ENCODE results near the gene SNRNP200. TPM values are rescaled to one million over a fixed set of nuclear protein-coding genes. Genes with fewer than 3 reads are reported as not detected.

SNRNP200 gene
- total RNA-seq, 3 donors from 2014 or later (not counting 1 experiment from before 2014, with no cell fraction given), result 207 to 236 (median 228) TPM

DNA sequence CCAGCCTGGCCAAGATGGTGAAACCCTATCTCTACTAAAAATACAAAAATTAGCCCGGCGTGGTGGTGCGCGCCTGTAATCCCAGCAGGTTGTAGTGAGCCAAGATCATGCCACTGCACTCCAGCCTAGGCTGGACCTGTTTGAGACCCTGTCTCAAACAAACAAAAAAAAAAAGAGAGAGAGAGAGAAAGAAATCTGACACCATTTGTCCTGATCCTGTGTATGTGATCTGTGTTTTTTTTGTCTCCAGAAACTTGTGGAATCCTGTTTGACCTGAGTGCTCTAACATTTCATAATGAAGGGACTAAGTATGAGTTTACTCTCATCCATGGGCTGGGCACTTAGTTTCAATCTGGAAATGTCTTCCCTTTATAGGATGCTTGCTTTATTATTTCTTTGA, 13.4 kb upstream of the SNRNP200 start:
- peaks cover 60 to 70% of the 10 kb centered on the region in 2 donors for H3K4me1 Mint-ChIP-seq
- intact Hi-C loops (cut with micrococcal nuclease), result no loop called here
- H3K9me3 Mint-ChIP-seq, result no peaks in the 10 kb centered on the region
- ATAC-seq (no peak), DNase-seq (no peak)
- 96% methylated on average over 4 of the region's 4 CpGs for WGBS (ENCODE audit: insufficient coverage)
- peak overlapping the region; percentile 68 for H3K4me3 Mint-ChIP-seq
- H3K36me3 Mint-ChIP-seq, result no peaks in the 10 kb centered on the region
- TF ChIP-seq, protein P1, sequence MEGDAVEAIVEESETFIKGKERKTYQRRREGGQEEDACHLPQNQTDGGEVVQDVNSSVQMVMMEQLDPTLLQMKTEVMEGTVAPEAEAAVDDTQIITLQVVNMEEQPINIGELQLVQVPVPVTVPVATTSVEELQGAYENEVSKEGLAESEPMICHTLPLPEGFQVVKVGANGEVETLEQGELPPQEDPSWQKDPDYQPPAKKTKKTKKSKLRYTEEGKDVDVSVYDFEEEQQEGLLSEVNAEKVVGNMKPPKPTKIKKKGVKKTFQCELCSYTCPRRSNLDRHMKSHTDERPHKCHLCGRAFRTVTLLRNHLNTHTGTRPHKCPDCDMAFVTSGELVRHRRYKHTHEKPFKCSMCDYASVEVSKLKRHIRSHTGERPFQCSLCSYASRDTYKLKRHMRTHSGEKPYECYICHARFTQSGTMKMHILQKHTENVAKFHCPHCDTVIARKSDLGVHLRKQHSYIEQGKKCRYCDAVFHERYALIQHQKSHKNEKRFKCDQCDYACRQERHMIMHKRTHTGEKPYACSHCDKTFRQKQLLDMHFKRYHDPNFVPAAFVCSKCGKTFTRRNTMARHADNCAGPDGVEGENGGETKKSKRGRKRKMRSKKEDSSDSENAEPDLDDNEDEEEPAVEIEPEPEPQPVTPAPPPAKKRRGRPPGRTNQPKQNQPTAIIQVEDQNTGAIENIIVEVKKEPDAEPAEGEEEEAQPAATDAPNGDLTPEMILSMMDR (IDR thresholded peaks at IDR 0.05), result no peak
- H3K27me3 Mint-ChIP-seq (ENCODE audit: low read depth in 2 of 2), result no peaks in the 10 kb centered on the region
- Histone ChIP-seq H3K9me3 (ENCODE audit: control insufficient read depth, insufficient read depth, low read length) (no peaks in the 10 kb centered on the region), H3K4me3 (ENCODE audit: low read length) (no peak overlapping the region), H3K27ac (ENCODE audit: low read length) (peak overlapping the region; percentile 25), H3K27me3 (ENCODE audit: control insufficient read depth, insufficient read depth, low read length) (no peaks in the 10 kb centered on the region), H3K36me3 (ENCODE audit: control insufficient read depth, insufficient read depth, low read length) (no peaks in the 10 kb centered on the region), H3K4me1 (ENCODE audit: control insufficient read depth, insufficient read depth, low read length) (peaks cover 56% of the 10 kb centered on the region)
- H3K27ac Mint-ChIP-seq, result peak overlapping the region; percentile 75 to 89

DNA sequence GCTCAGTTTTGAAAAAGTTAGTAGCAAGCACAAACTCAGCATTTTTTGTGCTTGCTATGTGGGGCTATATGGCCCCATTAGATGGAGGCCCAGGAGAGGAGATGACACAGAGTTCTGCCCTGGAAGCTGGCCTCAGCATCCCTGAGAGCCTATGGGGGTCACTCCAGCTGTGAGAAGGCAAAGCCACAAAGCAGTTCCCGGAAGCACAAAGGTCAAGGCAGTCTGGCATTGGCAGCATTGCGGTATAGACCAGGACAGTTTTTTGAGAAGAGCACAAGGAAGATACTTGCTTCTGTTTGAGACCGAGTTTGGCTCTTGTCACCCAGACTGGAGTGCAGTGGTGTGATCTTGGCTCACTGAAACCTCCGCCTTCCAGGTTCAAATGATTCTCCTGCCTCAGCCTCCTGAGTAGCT, 12.2 kb upstream of the SNRNP200 start:
- Histone ChIP-seq H3K27ac (ENCODE audit: low read length) (no peak overlapping the region), H3K9me3 (ENCODE audit: control insufficient read depth, insufficient read depth, low read length) (no peaks in the 10 kb centered on the region), H3K4me3 (ENCODE audit: low read length) (no peak overlapping the region), H3K27me3 (ENCODE audit: control insufficient read depth, insufficient read depth, low read length) (no peaks in the 10 kb centered on the region), H3K36me3 (ENCODE audit: control insufficient read depth, insufficient read depth, low read length) (no peaks in the 10 kb centered on the region), H3K4me1 (ENCODE audit: control insufficient read depth, insufficient read depth, low read length) (peaks cover 59% of the 10 kb centered on the region)
- peak overlapping the region; percentile 47 for H3K4me3 Mint-ChIP-seq
- ATAC-seq (no peak), DNase-seq (no peak)
- H3K27me3 Mint-ChIP-seq (ENCODE audit: low read depth in 2 of 2), result no peaks in the 10 kb centered on the region
- H3K9me3 Mint-ChIP-seq, result no peaks in the 10 kb centered on the region
- TF ChIP-seq, protein P1 (IDR thresholded peaks at IDR 0.05), result no peak
- H3K36me3 Mint-ChIP-seq, result no peaks in the 10 kb centered on the region
- peak overlapping the region; percentile 88 to 94 for H3K27ac Mint-ChIP-seq
- WGBS (ENCODE audit: insufficient coverage), result 92% methylated on average over 4 of the region's 4 CpGs
- peaks cover 53 to 62% of the 10 kb centered on the region in 2 donors for H3K4me1 Mint-ChIP-seq
- intact Hi-C loops (cut with micrococcal nuclease), result no loop called here

DNA sequence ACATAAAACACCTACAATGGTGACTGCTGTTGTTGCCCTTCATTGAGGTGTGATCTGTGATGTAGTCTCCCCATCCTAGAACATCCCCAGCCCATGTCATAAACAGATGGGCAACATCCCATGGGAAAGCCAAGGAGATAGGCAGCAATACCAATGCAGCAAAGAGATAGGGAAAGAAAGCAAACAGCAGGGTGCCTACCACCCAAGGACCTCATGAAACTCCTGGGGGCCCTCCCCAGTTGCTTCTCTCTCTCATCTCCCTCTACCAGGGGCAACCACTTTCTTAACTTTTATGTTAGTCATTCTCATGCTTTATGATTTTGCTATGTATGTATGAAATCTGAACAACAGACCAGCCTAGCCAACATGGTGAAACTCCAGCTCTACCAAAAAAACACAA, 11.7 kb upstream of the SNRNP200 start:
- Mint-ChIP-seq H3K27ac (peak overlapping the region; percentile 88 to 94), H3K36me3 (no peaks in the 10 kb centered on the region), H3K9me3 (no peaks in the 10 kb centered on the region), H3K4me1 (peaks cover 51 to 61% of the 10 kb centered on the region in 2 donors), H3K4me3 (peak overlapping the region; percentile 76), H3K27me3 (ENCODE audit: low read depth in 2 of 2) (no peaks in the 10 kb centered on the region)
- TF ChIP-seq, protein P1 (IDR thresholded peaks at IDR 0.05), result no peak
- intact Hi-C loops (cut with micrococcal nuclease), result no loop called here
- Histone ChIP-seq H3K27ac (ENCODE audit: low read length) (no peak overlapping the region), H3K9me3 (ENCODE audit: control insufficient read depth, insufficient read depth, low read length) (no peaks in the 10 kb centered on the region), H3K4me1 (ENCODE audit: control insufficient read depth, insufficient read depth, low read length) (peaks cover 53% of the 10 kb centered on the region), H3K36me3 (ENCODE audit: control insufficient read depth, insufficient read depth, low read length) (no peaks in the 10 kb centered on the region), H3K4me3 (ENCODE audit: low read length) (no peak overlapping the region), H3K27me3 (ENCODE audit: control insufficient read depth, insufficient read depth, low read length) (no peaks in the 10 kb centered on the region)
- ATAC-seq (no peak), DNase-seq (no peak)

DNA sequence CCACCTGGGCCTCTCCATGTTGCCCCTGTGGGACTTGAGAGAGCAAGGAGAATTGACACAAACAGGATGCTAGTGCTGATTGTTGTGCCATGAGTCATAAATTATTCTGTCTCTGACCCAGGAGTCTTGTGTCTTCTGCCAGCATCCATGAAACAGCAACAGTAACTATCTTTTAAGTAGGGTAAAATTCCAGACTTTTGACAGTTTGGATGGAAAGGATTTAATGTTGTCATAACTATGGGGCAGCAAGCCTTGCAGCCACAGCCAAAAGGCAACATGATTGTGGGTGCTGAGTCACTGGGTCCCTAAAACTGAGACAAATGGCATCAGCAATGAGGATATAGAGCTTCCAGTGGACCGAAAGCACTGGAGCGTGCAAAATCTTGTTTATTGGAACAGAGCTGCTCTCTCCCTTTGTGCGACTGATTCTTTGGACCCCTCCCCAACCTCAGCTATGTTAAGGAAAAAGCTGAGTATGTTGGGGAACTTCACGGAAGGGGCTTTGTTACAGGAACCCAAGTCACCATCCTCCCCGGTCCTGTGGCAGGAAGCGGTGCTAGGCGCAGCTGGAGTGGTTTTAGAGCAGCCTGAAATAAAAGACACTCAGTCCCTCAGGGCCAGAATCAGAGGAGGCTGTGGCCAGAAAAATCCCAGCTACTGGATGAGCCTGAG, 10.2 kb upstream of the SNRNP200 start:
- no peak overlapping the region for H3K4me3 ChIP-seq (ENCODE audit: low read length)

More for the DNA sequence above, 10.2 kb upstream of the SNRNP200 start:
- Histone ChIP-seq H3K27ac (ENCODE audit: low read length) (peak overlapping the region; percentile 70), H3K4me1 (ENCODE audit: control insufficient read depth, insufficient read depth, low read length) (peaks cover 45% of the 10 kb centered on the region), H3K9me3 (ENCODE audit: control insufficient read depth, insufficient read depth, low read length) (no peaks in the 10 kb centered on the region), H3K36me3 (ENCODE audit: control insufficient read depth, insufficient read depth, low read length) (peaks cover 3% of the 10 kb centered on the region), H3K27me3 (ENCODE audit: control insufficient read depth, insufficient read depth, low read length) (no peaks in the 10 kb centered on the region)
- peak; percentile 63 to 78 (median 68) for ATAC-seq
- no peaks in the 10 kb centered on the region for H3K36me3 Mint-ChIP-seq
- no peaks in the 10 kb centered on the region for H3K9me3 Mint-ChIP-seq
- peak; percentile 31 to 46 for DNase-seq
- intact Hi-C loops (cut with micrococcal nuclease), result no loop called here
- H3K4me3 Mint-ChIP-seq, result peak overlapping the region; percentile 76
- 2% methylated on average over 6 of the region's 7 CpGs for WGBS (ENCODE audit: insufficient coverage)
- H3K27ac Mint-ChIP-seq, result peak overlapping the region; percentile 88 to 94
- peaks cover 44 to 46% of the 10 kb centered on the region in 2 donors for H3K4me1 Mint-ChIP-seq
- TF ChIP-seq, protein P1 (IDR thresholded peaks at IDR 0.05), result no peak
- H3K27me3 Mint-ChIP-seq (ENCODE audit: low read depth in 2 of 2), result no peaks in the 10 kb centered on the region

All from natural killer cell (primary cell).